ENCODE data around the gene EPHA6. TPM values are rescaled to one million over a fixed set of nuclear protein-coding genes. Genes with fewer than 3 reads are reported as not detected.

Gene EPHA6
- total RNA-seq, 1 donor from 2014 or later: not detected

DNA sequence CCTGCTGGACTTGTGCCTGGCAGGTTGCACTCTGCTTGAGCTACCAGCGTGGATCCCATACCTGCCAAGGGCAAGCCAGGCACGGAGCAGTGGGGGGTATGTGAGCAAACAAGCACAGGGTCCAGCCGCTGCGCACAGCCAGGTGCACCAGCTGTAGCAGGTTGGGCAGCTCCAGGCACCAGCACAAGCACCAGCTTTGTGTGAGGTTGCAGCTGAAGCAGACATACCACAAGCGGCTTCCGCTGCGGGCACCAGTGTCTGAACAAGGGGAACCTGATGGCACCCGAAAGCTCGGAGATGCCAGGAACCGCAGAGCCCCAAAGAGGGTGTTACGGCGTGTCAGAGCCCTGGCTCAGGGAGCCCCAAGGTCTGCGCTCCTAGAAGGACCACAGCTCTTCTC lies 477.5 kb downstream of the EPHA6 start:
- no peaks in the 10 kb centered on the region for H3K27me3 Mint-ChIP-seq (ENCODE audit: insufficient read depth)
- DNase-seq (ENCODE audit: low spot score): no peak
- no peaks in the 10 kb centered on the region for H3K9me3 Mint-ChIP-seq
- intact Hi-C loops (cut with micrococcal nuclease): no loop called here
- no peaks in the 10 kb centered on the region for H3K4me1 Mint-ChIP-seq (ENCODE audit: low read depth)
- H3K4me3 Mint-ChIP-seq: no peak overlapping the region
- no peaks in the 10 kb centered on the region for H3K36me3 Mint-ChIP-seq (ENCODE audit: low read depth)
- H3K27ac Mint-ChIP-seq: no peak overlapping the region

- no peak overlapping the region for H3K27ac Mint-ChIP-seq
These were observed 479.3 kb downstream of the EPHA6 start for GRCh38 chr3:97293596-97294131.

DNA sequence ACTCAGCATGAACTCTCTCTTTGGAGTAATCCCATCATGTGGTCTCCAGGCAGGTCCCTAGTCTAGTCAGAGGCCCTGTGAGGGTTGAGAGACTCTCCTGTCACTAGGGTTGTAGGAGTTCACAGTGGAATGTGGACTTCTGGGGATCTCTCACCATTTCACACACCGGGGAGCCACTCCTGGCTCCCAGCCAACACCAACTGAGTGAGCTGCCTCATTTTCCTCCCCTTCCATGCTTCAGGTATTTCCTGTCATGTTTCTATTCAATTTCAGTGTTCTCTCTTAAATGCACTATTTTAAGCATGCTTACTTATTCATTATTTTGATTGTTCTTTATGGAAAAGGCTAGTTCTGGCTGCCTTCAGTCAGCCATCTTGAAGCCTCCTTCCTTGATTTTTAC lies 482.6 kb downstream of the EPHA6 start:
- intact Hi-C loops (cut with micrococcal nuclease): no loop called here
- no peaks in the 10 kb centered on the region for H3K36me3 Mint-ChIP-seq (ENCODE audit: low read depth)
- H3K4me3 Mint-ChIP-seq: no peak overlapping the region
- H3K27ac Mint-ChIP-seq: no peak overlapping the region
- H3K9me3 Mint-ChIP-seq: no peaks in the 10 kb centered on the region
- no peaks in the 10 kb centered on the region for H3K4me1 Mint-ChIP-seq (ENCODE audit: low read depth)
- H3K27me3 Mint-ChIP-seq (ENCODE audit: insufficient read depth): no peaks in the 10 kb centered on the region
- DNase-seq (ENCODE audit: low spot score): no peak

More at GRCh38 chr3:97293596-97294131, 479.3 kb downstream of the EPHA6 start:
- no peaks in the 10 kb centered on the region for H3K4me1 Mint-ChIP-seq (ENCODE audit: low read depth)
- no peak overlapping the region for H3K4me3 Mint-ChIP-seq
- no peak for DNase-seq (ENCODE audit: low spot score)
- H3K36me3 Mint-ChIP-seq (ENCODE audit: low read depth): no peaks in the 10 kb centered on the region
- intact Hi-C loops (cut with micrococcal nuclease): no loop called here
- H3K9me3 Mint-ChIP-seq: no peaks in the 10 kb centered on the region
- no peaks in the 10 kb centered on the region for H3K27me3 Mint-ChIP-seq (ENCODE audit: insufficient read depth)

DNA sequence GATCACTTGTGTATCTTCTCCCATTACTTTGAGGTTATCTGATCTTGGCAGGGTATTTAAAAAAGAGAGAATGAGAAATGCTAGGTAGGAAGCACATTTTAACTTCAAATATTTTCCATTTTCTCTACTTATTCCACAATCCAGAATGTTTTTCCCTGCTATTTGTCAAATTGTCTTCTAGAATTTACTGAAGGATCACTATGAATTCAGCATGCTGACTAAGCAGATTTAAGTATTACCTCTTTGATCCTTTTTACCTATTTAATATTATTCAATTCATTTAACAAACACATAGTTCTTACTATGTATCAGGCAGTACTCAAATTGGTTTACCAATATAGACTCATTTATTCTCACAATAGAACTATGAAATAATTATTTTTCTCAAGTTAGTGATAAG lies 486.7 kb downstream of the EPHA6 start:
- Mint-ChIP-seq H3K4me3 (no peak overlapping the region), H3K27me3 (ENCODE audit: insufficient read depth) (no peaks in the 10 kb centered on the region), H3K27ac (no peak overlapping the region), H3K4me1 (ENCODE audit: low read depth) (no peaks in the 10 kb centered on the region), H3K36me3 (ENCODE audit: low read depth) (no peaks in the 10 kb centered on the region), H3K9me3 (peaks cover 4% of the 10 kb centered on the region)
- intact Hi-C loops (cut with micrococcal nuclease): no loop called here
- DNase-seq (ENCODE audit: low spot score): no peak

DNA sequence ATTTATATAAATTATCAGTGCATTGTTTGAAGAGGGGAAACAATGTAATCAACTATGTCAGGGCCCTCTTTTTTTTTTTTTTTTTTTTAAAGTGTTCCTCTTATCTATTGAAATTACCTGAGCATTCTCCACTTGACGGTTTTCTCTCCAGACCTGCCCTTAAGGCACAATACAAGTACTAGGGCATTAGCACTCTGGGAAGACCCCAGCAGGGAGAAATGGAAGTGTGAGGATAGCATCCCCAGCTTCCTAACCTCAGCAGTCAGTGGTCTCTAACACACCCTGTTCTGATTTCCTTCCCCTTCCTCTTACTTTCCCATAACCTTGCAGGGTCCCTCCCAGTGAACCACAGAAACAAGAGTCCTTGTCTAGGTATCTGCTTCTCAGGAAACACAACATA lies 491.8 kb downstream of the EPHA6 start:
- no peak overlapping the region for H3K4me3 Mint-ChIP-seq
- H3K27me3 Mint-ChIP-seq (ENCODE audit: insufficient read depth): no peaks in the 10 kb centered on the region
- H3K27ac Mint-ChIP-seq: no peak overlapping the region

DNA sequence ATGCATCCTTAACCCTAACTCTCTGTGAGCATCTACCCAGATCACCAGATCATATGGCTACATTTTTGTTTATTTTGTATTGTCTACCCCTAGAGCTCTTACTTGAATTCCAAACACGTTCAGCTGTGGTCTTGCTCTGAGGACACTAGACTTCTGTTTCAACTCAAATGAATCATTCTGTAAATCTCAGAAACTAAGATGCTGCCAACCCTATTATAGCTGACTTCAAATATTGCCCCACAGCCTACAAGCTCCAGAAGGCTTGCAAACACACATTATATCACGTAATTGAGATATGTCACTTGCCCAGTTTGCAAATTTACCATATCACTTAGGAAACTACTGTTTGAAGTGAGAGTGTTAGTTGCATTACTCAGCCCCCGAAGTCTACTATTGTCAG lies 524.0 kb downstream of the EPHA6 start:
- H3K4me1 Mint-ChIP-seq (ENCODE audit: low read depth): no peaks in the 10 kb centered on the region
- H3K27ac Mint-ChIP-seq: no peak overlapping the region
- peaks cover 3% of the 10 kb centered on the region for H3K9me3 Mint-ChIP-seq
- intact Hi-C loops (cut with micrococcal nuclease): no loop called here
- no peak overlapping the region for H3K4me3 Mint-ChIP-seq
- H3K27me3 Mint-ChIP-seq (ENCODE audit: insufficient read depth): peaks cover under 1% of the 10 kb centered on the region
- no peak for DNase-seq (ENCODE audit: low spot score)
- H3K36me3 Mint-ChIP-seq (ENCODE audit: low read depth): no peaks in the 10 kb centered on the region

More for the DNA sequence above, 491.8 kb downstream of the EPHA6 start:
- Mint-ChIP-seq H3K9me3 (peaks cover 4% of the 10 kb centered on the region), H3K36me3 (ENCODE audit: low read depth) (no peaks in the 10 kb centered on the region), H3K4me1 (ENCODE audit: low read depth) (no peaks in the 10 kb centered on the region)
- intact Hi-C loops (cut with micrococcal nuclease): no loop called here
- DNase-seq (ENCODE audit: low spot score): no peak

DNA sequence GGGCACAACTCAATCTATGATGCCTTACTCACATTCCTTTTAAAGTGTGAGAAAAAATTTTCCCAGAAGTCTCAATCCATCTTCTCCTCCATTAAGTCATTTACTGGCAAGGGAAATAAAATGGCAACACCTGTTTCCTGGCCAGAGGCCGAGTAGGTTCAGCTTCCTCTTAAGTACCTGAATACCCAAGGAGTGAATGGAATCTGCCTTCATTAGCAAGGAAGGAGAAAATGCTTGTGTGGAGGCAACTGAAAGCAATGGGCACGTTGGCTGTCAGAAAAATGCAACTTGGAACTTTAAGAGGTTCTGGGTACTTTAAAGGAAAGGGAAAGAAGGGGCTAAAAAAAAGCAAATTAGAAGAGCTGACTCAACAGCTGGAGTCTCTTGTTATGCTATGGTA lies 526.5 kb downstream of the EPHA6 start:
- intact Hi-C loops (cut with micrococcal nuclease): no loop called here
- Mint-ChIP-seq H3K27ac (no peak overlapping the region), H3K36me3 (ENCODE audit: low read depth) (no peaks in the 10 kb centered on the region), H3K4me1 (ENCODE audit: low read depth) (no peaks in the 10 kb centered on the region), H3K27me3 (ENCODE audit: insufficient read depth) (peaks cover 2% of the 10 kb centered on the region), H3K4me3 (no peak overlapping the region), H3K9me3 (peaks cover 6% of the 10 kb centered on the region)
- no peak for DNase-seq (ENCODE audit: low spot score)

- Mint-ChIP-seq H3K27me3 (ENCODE audit: insufficient read depth) (peaks cover 2% of the 10 kb centered on the region), H3K36me3 (ENCODE audit: low read depth) (no peaks in the 10 kb centered on the region), H3K9me3 (peaks cover 3% of the 10 kb centered on the region), H3K4me1 (ENCODE audit: low read depth) (no peaks in the 10 kb centered on the region), H3K27ac (no peak overlapping the region), H3K4me3 (no peak overlapping the region)
- intact Hi-C loops (cut with micrococcal nuclease): no loop called here
- DNase-seq (ENCODE audit: low spot score): no peak
These were observed 533.4 kb downstream of the EPHA6 start for GRCh38 chr3:97347780-97348179.

DNA sequence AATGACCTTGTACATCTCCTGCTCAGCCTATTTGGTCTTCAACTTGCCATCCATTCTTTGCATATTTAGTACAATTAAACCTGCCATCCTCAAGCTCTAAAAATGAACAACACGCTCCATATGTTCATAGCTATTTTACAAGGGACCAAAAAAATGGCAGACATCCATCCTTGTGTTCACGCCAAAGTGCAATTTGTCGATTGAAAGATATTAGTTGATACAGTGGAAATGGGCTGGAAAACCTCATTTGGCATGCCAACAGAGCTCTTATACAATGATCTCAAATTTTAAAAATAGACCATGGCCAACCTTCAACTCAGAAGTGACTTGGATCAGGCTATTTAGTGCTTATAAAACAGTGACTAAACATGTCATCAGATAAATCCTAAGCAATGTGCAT lies 536.6 kb downstream of the EPHA6 start:
- DNase-seq (ENCODE audit: low spot score): no peak
- Mint-ChIP-seq H3K9me3 (no peaks in the 10 kb centered on the region), H3K27me3 (ENCODE audit: insufficient read depth) (no peaks in the 10 kb centered on the region), H3K27ac (no peak overlapping the region), H3K4me1 (ENCODE audit: low read depth) (no peaks in the 10 kb centered on the region), H3K36me3 (ENCODE audit: low read depth) (no peaks in the 10 kb centered on the region), H3K4me3 (no peak overlapping the region)
- intact Hi-C loops (cut with micrococcal nuclease): no loop called here

- no peaks in the 10 kb centered on the region for H3K27me3 Mint-ChIP-seq (ENCODE audit: insufficient read depth)
- intact Hi-C loops (cut with micrococcal nuclease): no loop called here
- no peaks in the 10 kb centered on the region for H3K36me3 Mint-ChIP-seq (ENCODE audit: low read depth)
- H3K9me3 Mint-ChIP-seq: no peaks in the 10 kb centered on the region
- H3K27ac Mint-ChIP-seq: no peak overlapping the region
- no peak for DNase-seq (ENCODE audit: low spot score)
- no peaks in the 10 kb centered on the region for H3K4me1 Mint-ChIP-seq (ENCODE audit: low read depth)
- no peak overlapping the region for H3K4me3 Mint-ChIP-seq
These were observed 538.8 kb downstream of the EPHA6 start for GRCh38 chr3:97353176-97353575.

DNA sequence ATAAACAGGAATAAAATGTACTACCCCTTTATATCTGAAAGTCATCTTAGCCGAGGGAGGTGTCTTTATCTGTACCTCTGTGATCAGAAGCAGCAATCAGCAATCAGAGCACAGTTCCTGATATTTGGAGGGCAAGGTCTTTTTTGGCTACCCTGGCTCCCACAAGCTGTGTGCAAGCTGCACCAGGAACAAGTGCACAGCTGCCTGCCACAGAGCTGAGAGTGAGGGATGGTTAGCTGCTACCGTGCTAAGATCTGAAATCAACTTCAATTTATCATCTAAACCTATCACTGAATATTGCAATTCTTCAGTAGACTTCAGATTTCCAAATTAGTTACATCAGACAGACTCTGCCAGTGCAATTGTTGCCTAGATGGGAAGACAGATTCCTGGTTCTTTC lies 545.6 kb downstream of the EPHA6 start:
- H3K9me3 Mint-ChIP-seq: no peaks in the 10 kb centered on the region
- no peak overlapping the region for H3K4me3 Mint-ChIP-seq
- H3K4me1 Mint-ChIP-seq (ENCODE audit: low read depth): no peaks in the 10 kb centered on the region
- H3K27me3 Mint-ChIP-seq (ENCODE audit: insufficient read depth): no peaks in the 10 kb centered on the region
- H3K36me3 Mint-ChIP-seq (ENCODE audit: low read depth): no peaks in the 10 kb centered on the region
- no peak overlapping the region for H3K27ac Mint-ChIP-seq
- intact Hi-C loops (cut with micrococcal nuclease): no loop called here
- no peak for DNase-seq (ENCODE audit: low spot score)

DNA sequence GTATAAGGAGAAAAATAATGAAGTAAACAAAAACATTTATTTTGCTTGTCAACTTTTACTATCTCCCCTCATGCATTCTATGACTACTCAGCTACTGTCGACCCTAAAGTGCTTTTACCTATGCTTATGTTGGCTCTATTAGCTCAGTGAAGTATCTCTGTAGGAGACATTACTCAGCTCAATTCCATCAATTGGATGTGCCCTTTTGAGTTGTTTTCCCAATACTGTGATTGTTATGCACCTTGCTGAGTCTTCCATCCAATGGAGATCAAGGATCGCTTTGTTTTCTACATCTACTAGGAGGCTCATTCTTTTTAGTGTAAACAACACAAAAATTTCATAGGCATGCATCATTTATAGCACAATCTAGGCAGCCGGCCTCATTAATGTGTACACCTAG lies 546.4 kb downstream of the EPHA6 start:
- Mint-ChIP-seq H3K36me3 (ENCODE audit: low read depth) (no peaks in the 10 kb centered on the region), H3K27me3 (ENCODE audit: insufficient read depth) (no peaks in the 10 kb centered on the region), H3K4me3 (no peak overlapping the region), H3K27ac (no peak overlapping the region), H3K9me3 (no peaks in the 10 kb centered on the region), H3K4me1 (ENCODE audit: low read depth) (no peaks in the 10 kb centered on the region)
- DNase-seq (ENCODE audit: low spot score): no peak
- intact Hi-C loops (cut with micrococcal nuclease): no loop called here

DNA sequence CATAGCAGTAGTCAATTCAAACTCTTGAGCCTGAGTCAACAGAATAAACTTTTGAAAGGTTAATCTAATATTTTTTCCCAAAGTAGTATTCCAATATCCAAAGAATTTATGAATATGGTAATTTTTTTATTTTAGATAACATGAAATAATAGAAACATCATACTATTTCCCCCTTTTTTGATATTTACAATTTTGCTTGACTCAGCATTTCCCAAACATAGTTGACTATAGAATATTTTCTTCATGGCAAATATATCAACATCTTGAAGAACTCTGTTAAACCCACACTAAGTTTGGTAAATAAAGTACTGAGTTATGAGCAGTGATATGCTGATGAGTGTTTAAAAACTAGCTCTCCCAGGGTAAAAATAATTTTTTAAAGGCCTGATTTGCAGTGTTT lies 570.2 kb downstream of the EPHA6 start:
- no peak overlapping the region for H3K4me3 Mint-ChIP-seq
- H3K27ac Mint-ChIP-seq: no peak overlapping the region
- H3K27me3 Mint-ChIP-seq (ENCODE audit: insufficient read depth): no peaks in the 10 kb centered on the region
- intact Hi-C loops (cut with micrococcal nuclease): no loop called here
- no peaks in the 10 kb centered on the region for H3K4me1 Mint-ChIP-seq (ENCODE audit: low read depth)
- DNase-seq (ENCODE audit: low spot score): no peak
- no peaks in the 10 kb centered on the region for H3K36me3 Mint-ChIP-seq (ENCODE audit: low read depth)
- peaks cover 3% of the 10 kb centered on the region for H3K9me3 Mint-ChIP-seq

DNA sequence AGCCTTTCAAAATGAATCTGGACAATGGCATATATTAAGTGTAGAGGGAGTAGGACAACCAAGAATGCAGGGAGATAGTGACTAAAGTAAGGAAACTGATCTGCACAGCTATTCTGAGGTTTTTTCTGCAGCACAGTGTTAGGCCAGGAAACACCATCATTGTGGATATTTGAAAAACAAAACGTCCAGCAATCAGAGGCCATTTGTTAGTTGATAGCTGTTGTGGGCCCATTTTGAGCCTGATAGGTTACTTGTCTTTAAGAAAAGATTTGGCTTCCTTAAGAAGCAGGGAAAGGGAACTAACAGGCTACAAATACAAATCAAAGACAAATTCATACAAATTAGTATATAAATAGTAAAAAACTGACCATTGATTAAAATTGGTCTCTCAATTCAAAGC lies 574.4 kb downstream of the EPHA6 start:
- no peak overlapping the region for H3K4me3 Mint-ChIP-seq
- no peaks in the 10 kb centered on the region for H3K4me1 Mint-ChIP-seq (ENCODE audit: low read depth)
- H3K36me3 Mint-ChIP-seq (ENCODE audit: low read depth): no peaks in the 10 kb centered on the region
- no peak overlapping the region for H3K27ac Mint-ChIP-seq
- H3K27me3 Mint-ChIP-seq (ENCODE audit: insufficient read depth): no peaks in the 10 kb centered on the region
- H3K9me3 Mint-ChIP-seq: peaks cover 3% of the 10 kb centered on the region
- no peak for DNase-seq (ENCODE audit: low spot score)
- intact Hi-C loops (cut with micrococcal nuclease): no loop called here

Measured in activated T-helper 1 cell treated with anti-CD3 and anti-CD28 coated beads, Interleukin-12 subunit alpha, Interleukin-12 subunit beta, Interleukin-2, Interleukin-4 antibody, amounts not matched to agents 30 ng/mL and 10 ng/mL and 1 ng/mL, durations not matched to agents 14 hours and 24 hours and 36 hours (primary cell).